Fibroblast of lung (primary cell): ENCODE results near the gene SHANK2. TPM values are rescaled to one million over a fixed set of nuclear protein-coding genes. Genes with fewer than 3 reads are reported as not detected.

Experiments
- DNase-seq, 2 donors: peaks; one replicate each; pipeline versions ENCODE4 v3.0.0 to v3.0.0-alpha.2; 2010; ENCODE audit warnings: low read depth in 2 of 2
- H2AFZ ChIP-seq: 2 replicates; pipeline ENCODE4 v1.5.1; 2012; ENCODE audit warnings: low read length, control low read depth, inconsistent platforms
- H3K27ac ChIP-seq: 2 replicates; pipeline ENCODE4 v1.5.1; 2011; ENCODE audit warnings: low read length, control low read depth; ENCODE audit not compliant: insufficient read depth
- H3K27me3 ChIP-seq: 2 replicates; pipeline ENCODE4 v1.5.1; 2011; ENCODE audit warnings: mild to moderate bottlenecking, low read length; ENCODE audit not compliant: control insufficient read depth, insufficient read depth
- H3K36me3 ChIP-seq: 2 replicates; pipeline ENCODE4 v1.5.1; 2011; ENCODE audit warnings: low read length; ENCODE audit not compliant: control insufficient read depth, insufficient read depth
- H3K4me1 ChIP-seq: 2 replicates; pipeline ENCODE4 v1.5.1; 2011; ENCODE audit warnings: low read length; ENCODE audit not compliant: control insufficient read depth, insufficient read depth; ENCODE audit errors: extremely low read depth
- H3K4me2 ChIP-seq: 2 replicates; pipeline ENCODE4 v1.5.1; 2011; ENCODE audit warnings: low read length, control low read depth; ENCODE audit not compliant: insufficient read depth; ENCODE audit errors: extremely low read depth
- H3K4me3 ChIP-seq, 4 experiments: fragments of 200-600 bp in 1 of 4; sonication (generic) in 1 of 4; replicated peaks in 1 of 4; 2 replicates each; pipeline ENCODE4 v1.5.1; 2011 to 2016; ENCODE audit warnings: low read length in 4 of 4, low read depth in 3 of 4, mild to moderate bottlenecking in 3 of 4, control low read depth in 2 of 4, inconsistent platforms in 1 of 4, mixed read lengths in 1 of 4; ENCODE audit not compliant: insufficient read depth in 1 of 4; ENCODE audit errors: control extremely low read depth in 1 of 4
- H3K79me2 ChIP-seq: 2 replicates; pipeline ENCODE4 v1.5.1; 2012; ENCODE audit warnings: mild to moderate bottlenecking, low read length, inconsistent platforms; ENCODE audit not compliant: control insufficient read depth, insufficient read depth
- H3K9ac ChIP-seq: 2 replicates; pipeline ENCODE4 v1.5.1; 2011; ENCODE audit warnings: mild to moderate bottlenecking, low read length, control low read depth; ENCODE audit not compliant: insufficient read depth
- H3K9me3 ChIP-seq: 2 replicates; pipeline ENCODE4 v1.5.1; 2012; ENCODE audit warnings: low read depth, low read length; ENCODE audit not compliant: control insufficient read depth, insufficient read depth
- H4K20me1 ChIP-seq: 2 replicates; pipeline ENCODE4 v1.5.1; 2011; ENCODE audit warnings: low read length; ENCODE audit not compliant: control insufficient read depth, insufficient read depth; ENCODE audit errors: extremely low read depth
- CTCF ChIP-seq, 2 donors: IDR thresholded peaks in 1 of 2; conservative IDR thresholded peaks in 1 of 2; 1 replicate in 1 of 2; 2 replicates in 1 of 2; pipeline ENCODE4 v1.5.1; 2011 to 2012; ENCODE audit warnings: low read length in 2 of 2, control low read depth in 1 of 2, inconsistent platforms in 1 of 2, low read depth in 1 of 2, mild to moderate bottlenecking in 1 of 2
- EZH2 ChIP-seq: IDR thresholded peaks from 2 replicates; pipeline ENCODE4 v1.5.1; 2012; ENCODE audit warnings: low read length, control low read depth, mild to moderate bottlenecking; ENCODE audit errors: missing control alignments
- polyA plus RNA-seq, 2 donors: library from polyadenylated mRNA; depleted of rRNA in 1 of 2; stranded (reverse) in 1 of 2; unstranded in 1 of 2; fragments of >200 nt; gene quantifications; 2 replicates each; pipeline ENCODE4 v1.2.1, GENCODE V29; 2011 to 2012; ENCODE audit warnings: missing spikeins in 1 of 2
- total RNA-seq: library from RNA; depleted of rRNA; stranded (reverse); fragments of >200 nt; gene quantifications from 2 replicates; pipeline ENCODE4 v1.2.1, GENCODE V29; 2014

Gene SHANK2
- total and polyA plus RNA-seq, 2 donors (not counting 1 experiment from before 2014, with no cell fraction given): 3.2 to 11.6 TPM

- peak overlapping the region in 2 of 4 experiments; percentile 40 to 65 for H3K4me3 ChIP-seq
These were observed 1.7 kb downstream of the SHANK2 start for GRCh38 chr11:71250523-71251150.

GRCh38 chr11:71249301-71249700 lies 3.1 kb downstream of the SHANK2 start:
- Histone ChIP-seq H3K4me3 (no peak overlapping the region), H3K9ac (no peak overlapping the region), H4K20me1 (no peaks in the 10 kb centered on the region), H3K79me2 (no peaks in the 10 kb centered on the region), H3K27me3 (no peaks in the 10 kb centered on the region), H3K27ac (no peak overlapping the region), H3K36me3 (no peaks in the 10 kb centered on the region), H3K9me3 (no peaks in the 10 kb centered on the region), H3K4me1 (peaks cover 2% of the 10 kb centered on the region), H2AFZ (no peak overlapping the region), H3K4me2 (no peak overlapping the region)
- no peak for DNase-seq
- no peak for TF ChIP-seq EZH2
- no peak for TF ChIP-seq CTCF (conservative IDR thresholded peaks at IDR 0.05 in 1 of 2, IDR thresholded peaks at IDR 0.05 in 1 of 2; ENCODE audit: low read depth in 1 of 2, low read length in 2 of 2)

More at GRCh38 chr11:71250523-71251150, 1.7 kb downstream of the SHANK2 start:
- H3K27me3 ChIP-seq: no peaks in the 10 kb centered on the region
- H3K36me3 ChIP-seq: no peaks in the 10 kb centered on the region
- H3K9ac ChIP-seq: peak overlapping the region; percentile 46
- no peaks in the 10 kb centered on the region for H3K9me3 ChIP-seq
- no peak for DNase-seq
- H3K4me1 ChIP-seq: no peaks in the 10 kb centered on the region
- H3K4me2 ChIP-seq: peak overlapping the region; percentile 68
- H2AFZ ChIP-seq: no peak overlapping the region
- TF ChIP-seq EZH2 (no peak), CTCF (conservative IDR thresholded peaks at IDR 0.05 in 1 of 2, IDR thresholded peaks at IDR 0.05 in 1 of 2; ENCODE audit: low read depth in 1 of 2, low read length in 2 of 2) (no peak)
- H3K79me2 ChIP-seq: no peaks in the 10 kb centered on the region
- no peaks in the 10 kb centered on the region for H4K20me1 ChIP-seq
- H3K27ac ChIP-seq: no peak overlapping the region

GRCh38 chr11:71248656-71249055 lies 3.7 kb downstream of the SHANK2 start:
- no peaks in the 10 kb centered on the region for H3K27me3 ChIP-seq
- H3K9me3 ChIP-seq: no peaks in the 10 kb centered on the region
- H3K9ac ChIP-seq: no peak overlapping the region
- TF ChIP-seq CTCF (conservative IDR thresholded peaks at IDR 0.05 in 1 of 2, IDR thresholded peaks at IDR 0.05 in 1 of 2; ENCODE audit: low read depth in 1 of 2, low read length in 2 of 2) (no peak), EZH2 (no peak)
- no peak for DNase-seq
- H3K4me3 ChIP-seq: no peak overlapping the region
- H3K79me2 ChIP-seq: no peaks in the 10 kb centered on the region
- no peaks in the 10 kb centered on the region for H4K20me1 ChIP-seq
- H3K4me2 ChIP-seq: no peak overlapping the region
- peaks cover 2% of the 10 kb centered on the region for H3K4me1 ChIP-seq
- H2AFZ ChIP-seq: no peak overlapping the region
- no peak overlapping the region for H3K27ac ChIP-seq
- no peaks in the 10 kb centered on the region for H3K36me3 ChIP-seq
